B cell (primary cell): ENCODE measurements around the gene PDZK1. TPM values are rescaled to one million over a fixed set of nuclear protein-coding genes. Genes with fewer than 3 reads are reported as not detected.

ENCODE experiments used
- ATAC-seq: fragments of 200-7000 bp; cut with Tn5 transposase; one replicate; pipeline ENCODE4 v1.10.0; 2021; ENCODE audit warnings: low read depth, mild to moderate bottlenecking, moderate number of reproducible peaks, moderate library complexity
- CTCF ChIA-PET: fragments of 350-600 bp; sonication (Branson Sonifier 250); formaldehyde crosslinking; loops from one replicate; lab custom pipeline; 2021; ENCODE audit warnings: antibody characterized with exemption, inconsistent platforms; lab: Charles Lee
- POLR2A ChIA-PET: fragments of 350-600 bp; sonication (Branson Sonifier 250); formaldehyde crosslinking; loops from one replicate; lab custom pipeline; 2021; ENCODE audit warnings: antibody characterized with exemption; lab: Charles Lee
- DNase-seq: peaks from one replicate; pipeline ENCODE4 v3.0.0; 2013
- H2AFZ ChIP-seq: 2 replicates; pipeline ENCODE4 v1.6.1; 2012; ENCODE audit warnings: mild to moderate bottlenecking, low read depth, low read length; ENCODE audit not compliant: insufficient read depth, poor library complexity, severe bottlenecking
- H3K27ac ChIP-seq, 2 donors: 1 replicate in 1 of 2; 2 replicates in 1 of 2; pipeline ENCODE4 v1.5.1; 2012 to 2013; ENCODE audit warnings: low read length in 2 of 2, mild to moderate bottlenecking in 2 of 2, moderate library complexity in 1 of 2
- H3K27me3 ChIP-seq, 4 experiments: fragments of 200-600 bp in 1 of 4; sonication (generic) in 1 of 4; replicated peaks in 1 of 4; 1 replicate in 2 of 4; 2 replicates in 2 of 4; pipeline versions ENCODE4 v1.6.1 to v1.7.0; 2013 to 2016; ENCODE audit warnings: low read length in 3 of 4, mild to moderate bottlenecking in 2 of 4, mixed read lengths in 1 of 4, moderate library complexity in 1 of 4; ENCODE audit not compliant: insufficient read depth in 4 of 4, control insufficient read depth in 3 of 4; ENCODE audit errors: control extremely low read depth in 1 of 4
- H3K36me3 ChIP-seq, 2 experiments: replicated peaks in 1 of 2; 1 replicate in 1 of 2; 2 replicates in 1 of 2; pipeline versions ENCODE4 v1.6.1 to v1.7.1; 2013; ENCODE audit warnings: low read length in 1 of 2; ENCODE audit not compliant: insufficient read depth in 2 of 2, control insufficient read depth in 1 of 2; ENCODE audit errors: control extremely low read depth in 1 of 2, extremely low read depth in 1 of 2
- H3K4me1 ChIP-seq, 2 donors: fragments of 200-600 bp in 1 of 2; sonication (generic) in 1 of 2; 1 replicate in 1 of 2; 2 replicates in 1 of 2; pipeline versions ENCODE4 v1.5.1 to v1.6.1; 2013 to 2017; ENCODE audit warnings: low read length in 2 of 2; ENCODE audit not compliant: control insufficient read depth in 2 of 2, insufficient read depth in 2 of 2
- H3K4me2 ChIP-seq: replicated peaks from 2 replicates; pipeline ENCODE3; 2012; ENCODE audit warnings: mild to moderate bottlenecking, low read depth, low read length; ENCODE audit not compliant: poor library complexity, severe bottlenecking
- H3K4me3 ChIP-seq, 5 experiments: fragments of 200-600 bp in 1 of 5; sonication (generic) in 1 of 5; 1 replicate in 3 of 5; 2 replicates in 2 of 5; pipeline versions ENCODE4 v1.5.1 to v1.7.0; 2011 to 2016; ENCODE audit warnings: low read length in 4 of 5, mild to moderate bottlenecking in 4 of 5, low read depth in 2 of 5, control low read depth in 1 of 5, moderate library complexity in 1 of 5; ENCODE audit not compliant: insufficient read depth in 1 of 5; ENCODE audit errors: control extremely low read depth in 1 of 5, extremely low read depth in 1 of 5
- H3K79me2 ChIP-seq: fragments of 200-600 bp; sonication (generic); one replicate; pipeline ENCODE4 v1.6.0; 2016; ENCODE audit warnings: low read length; ENCODE audit not compliant: control insufficient read depth, insufficient read depth
- H3K9ac ChIP-seq: fragments of 200-600 bp; sonication (generic); 2 replicates; pipeline ENCODE4 v1.6.1; 2017; ENCODE audit warnings: mild to moderate bottlenecking, low read length, moderate library complexity
- H3K9me3 ChIP-seq, 3 donors: one replicate each; pipeline versions ENCODE4 v1.6.1 to v1.7.1; 2013; ENCODE audit warnings: low read length in 2 of 3; ENCODE audit not compliant: control insufficient read depth in 2 of 3, insufficient read depth in 1 of 3; ENCODE audit errors: control extremely low read depth in 1 of 3
- H4K20me1 ChIP-seq: 2 replicates; pipeline ENCODE4 v1.6.0; 2012; ENCODE audit warnings: mild to moderate bottlenecking, low read length; ENCODE audit not compliant: insufficient read depth, control insufficient read depth, poor library complexity, severe bottlenecking
- H3K27ac Mint-ChIP-seq: one replicate; pipeline ENCODE4 v1.8.0; 2021; ENCODE audit warnings: mixed read lengths
- H3K27me3 Mint-ChIP-seq: one replicate; pipeline ENCODE4 v1.8.0; 2021; ENCODE audit warnings: mixed read lengths
- H3K4me1 Mint-ChIP-seq: one replicate; pipeline ENCODE4 v1.8.0; 2021; ENCODE audit warnings: mixed read lengths
- H3K4me3 Mint-ChIP-seq: one replicate; pipeline ENCODE4 v1.8.0; 2021; ENCODE audit warnings: mixed read lengths
- H3K9me3 Mint-ChIP-seq: one replicate; pipeline ENCODE4 v1.8.0; 2022; ENCODE audit warnings: mixed read lengths; ENCODE audit not compliant: insufficient read depth
- CTCF ChIP-seq: fragments of 200-600 bp; IDR thresholded peaks from one replicate; pipeline ENCODE4 v1.8.0; 2022; ENCODE audit warnings: antibody characterized with exemption, mild to moderate bottlenecking
- EZH2 ChIP-seq: IDR thresholded peaks from 2 replicates; pipeline ENCODE4 v1.6.1; 2012; ENCODE audit warnings: borderline replicate concordance, low read depth, mild to moderate bottlenecking, moderate library complexity, low read length; ENCODE audit not compliant: insufficient read depth, poor library complexity, severe bottlenecking
- WGBS: methylation state at CpG from one replicate; pipeline ENCODE4 v1.1.5; 2013; ENCODE audit warnings: missing lambda C conversion rate; ENCODE audit not compliant: insufficient coverage; 5-methylcytosine and 5-hydroxymethylcytosine counted together
- intact Hi-C: fragments of 100-400 bp; cut with micrococcal nuclease; formaldehyde crosslinking; loops from one replicate; pipeline ENCODE4 v1.10.0; 2022
- polyA plus RNA-seq: library from polyadenylated mRNA; depleted of rRNA; stranded (reverse); fragments of >200 nt; gene quantifications from 2 replicates; pipeline ENCODE4 v1.2.3, GENCODE V29; 2012
- total RNA-seq, 2 donors: library from RNA; stranded (reverse); fragments of 120-200 nt in 1 of 2; gene quantifications; 1 replicate in 1 of 2; 2 replicates in 1 of 2; pipeline versions ENCODE4 v1.2.3 to v1.2.4, GENCODE V29; 2013 to 2022

PDZK1 gene
- total and polyA plus RNA-seq, 2 donors (not counting 1 experiment from before 2014, with no cell fraction given), result 0.34 TPM; not detected in 1

GRCh38 chr1:145717833-145718232 lies 10.7 kb upstream of the PDZK1 start:
- Histone ChIP-seq H3K4me1 (peaks cover 10% of the 10 kb centered on the region in 2 donors), H3K9me3 (peaks cover 0 to 4% (median 0%) of the 10 kb centered on the region in 3 donors), H3K4me3 (no peak overlapping the region), H3K36me3 (no peaks in the 10 kb centered on the region), H3K4me2 (no peak overlapping the region), H2AFZ (no peak overlapping the region), H3K27ac (no peak overlapping the region), H3K9ac (no peak overlapping the region), H4K20me1 (no peaks in the 10 kb centered on the region), H3K79me2 (no peaks in the 10 kb centered on the region), H3K27me3 (peaks cover 0 to 19% (median 9%) of the 10 kb centered on the region in 4 experiments)
- ATAC-seq (no peak), DNase-seq (no peak)
- POLR2A ChIA-PET, result no interaction called here
- no peak for TF ChIP-seq CTCF
- TF ChIP-seq EZH2, result no peak
- Mint-ChIP-seq H3K27ac (no peak overlapping the region), H3K9me3 (no peaks in the 10 kb centered on the region), H3K4me3 (no peak overlapping the region), H3K27me3 (peaks cover 17% of the 10 kb centered on the region), H3K4me1 (peaks cover 9% of the 10 kb centered on the region)
- WGBS, result 86% methylated on average over 1 of the region's 1 CpG
- intact Hi-C loops, result no loop called here
- CTCF ChIA-PET, result no interaction called here

- 93% methylated on average over 9 of the region's 10 CpGs for WGBS
- Histone ChIP-seq H3K9me3 (peaks cover 0 to 4% (median 0%) of the 10 kb centered on the region in 3 donors), H3K36me3 (no peaks in the 10 kb centered on the region), H2AFZ (no peak overlapping the region), H4K20me1 (no peaks in the 10 kb centered on the region), H3K4me3 (no peak overlapping the region), H3K9ac (no peak overlapping the region), H3K27me3 (peaks cover 0 to 15% (median 8%) of the 10 kb centered on the region in 4 experiments), H3K4me1 (peaks cover 10% of the 10 kb centered on the region in 2 donors), H3K27ac (no peak overlapping the region), H3K4me2 (no peak overlapping the region), H3K79me2 (no peaks in the 10 kb centered on the region)
- peaks cover 11% of the 10 kb centered on the region for H3K27me3 Mint-ChIP-seq
- ChIA-PET POLR2A (no interaction called here), CTCF (no interaction called here)
- intact Hi-C loops, result no loop called here
- H3K4me3 Mint-ChIP-seq, result no peak overlapping the region
- no peak for DNase-seq
- no peak for ATAC-seq
- no peaks in the 10 kb centered on the region for H3K9me3 Mint-ChIP-seq
- H3K27ac Mint-ChIP-seq, result no peak overlapping the region
- H3K4me1 Mint-ChIP-seq, result peaks cover 9% of the 10 kb centered on the region
- TF ChIP-seq EZH2, result no peak
- TF ChIP-seq CTCF, result no peak
Measured at GRCh38 chr1:145716641-145717345, 9.6 kb upstream of the PDZK1 start.
